Measurements from ENCODE around the gene GRAP2. TPM values are rescaled to one million over a fixed set of nuclear protein-coding genes. Genes with fewer than 3 reads are reported as not detected.

GRAP2 gene
- total RNA-seq, 4 donors from 2014 or later: 3.8 to 10.5 (median 4.3) TPM

- no peaks in the 10 kb centered on the region for H3K27me3 ChIP-seq
- no peak for DNase-seq (ENCODE audit: low spot score in 2 of 2)
- H3K4me3 ChIP-seq: no peak overlapping the region
- no peaks in the 10 kb centered on the region for H3K9me3 ChIP-seq
- H3K4me1 ChIP-seq: no peaks in the 10 kb centered on the region
- H3K36me3 ChIP-seq: no peaks in the 10 kb centered on the region
- H3K27ac ChIP-seq: no peak overlapping the region
- 89 to 93% methylated on average over 5 of the region's 5 CpGs for WGBS, 2 donors
- TF ChIP-seq, protein P1, sequence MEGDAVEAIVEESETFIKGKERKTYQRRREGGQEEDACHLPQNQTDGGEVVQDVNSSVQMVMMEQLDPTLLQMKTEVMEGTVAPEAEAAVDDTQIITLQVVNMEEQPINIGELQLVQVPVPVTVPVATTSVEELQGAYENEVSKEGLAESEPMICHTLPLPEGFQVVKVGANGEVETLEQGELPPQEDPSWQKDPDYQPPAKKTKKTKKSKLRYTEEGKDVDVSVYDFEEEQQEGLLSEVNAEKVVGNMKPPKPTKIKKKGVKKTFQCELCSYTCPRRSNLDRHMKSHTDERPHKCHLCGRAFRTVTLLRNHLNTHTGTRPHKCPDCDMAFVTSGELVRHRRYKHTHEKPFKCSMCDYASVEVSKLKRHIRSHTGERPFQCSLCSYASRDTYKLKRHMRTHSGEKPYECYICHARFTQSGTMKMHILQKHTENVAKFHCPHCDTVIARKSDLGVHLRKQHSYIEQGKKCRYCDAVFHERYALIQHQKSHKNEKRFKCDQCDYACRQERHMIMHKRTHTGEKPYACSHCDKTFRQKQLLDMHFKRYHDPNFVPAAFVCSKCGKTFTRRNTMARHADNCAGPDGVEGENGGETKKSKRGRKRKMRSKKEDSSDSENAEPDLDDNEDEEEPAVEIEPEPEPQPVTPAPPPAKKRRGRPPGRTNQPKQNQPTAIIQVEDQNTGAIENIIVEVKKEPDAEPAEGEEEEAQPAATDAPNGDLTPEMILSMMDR (IDR thresholded peaks at IDR 0.05): no peak
- no peak for TF ChIP-seq POLR2A (IDR thresholded peaks at IDR 0.05)
- TF ChIP-seq EP300 (IDR thresholded peaks at IDR 0.05): no peak
Measured at GRCh38 chr22:39979458-39979857, 78.6 kb downstream of the GRAP2 start.

- H3K4me1 ChIP-seq: no peaks in the 10 kb centered on the region
- no peak for TF ChIP-seq POLR2A (IDR thresholded peaks at IDR 0.05)
- TF ChIP-seq, protein P1 (IDR thresholded peaks at IDR 0.05): no peak
- TF ChIP-seq EP300 (IDR thresholded peaks at IDR 0.05): no peak
- H3K27me3 ChIP-seq: no peaks in the 10 kb centered on the region
- 70 to 75% methylated on average over 6 of the region's 6 CpGs for WGBS, 2 donors
- DNase-seq (ENCODE audit: low spot score in 2 of 2): no peak
- no peak overlapping the region for H3K27ac ChIP-seq
- H3K4me3 ChIP-seq: no peak overlapping the region
- H3K36me3 ChIP-seq: no peaks in the 10 kb centered on the region
- no peaks in the 10 kb centered on the region for H3K9me3 ChIP-seq
Measured at GRCh38 chr22:39980596-39980995, 79.7 kb downstream of the GRAP2 start.

DNA sequence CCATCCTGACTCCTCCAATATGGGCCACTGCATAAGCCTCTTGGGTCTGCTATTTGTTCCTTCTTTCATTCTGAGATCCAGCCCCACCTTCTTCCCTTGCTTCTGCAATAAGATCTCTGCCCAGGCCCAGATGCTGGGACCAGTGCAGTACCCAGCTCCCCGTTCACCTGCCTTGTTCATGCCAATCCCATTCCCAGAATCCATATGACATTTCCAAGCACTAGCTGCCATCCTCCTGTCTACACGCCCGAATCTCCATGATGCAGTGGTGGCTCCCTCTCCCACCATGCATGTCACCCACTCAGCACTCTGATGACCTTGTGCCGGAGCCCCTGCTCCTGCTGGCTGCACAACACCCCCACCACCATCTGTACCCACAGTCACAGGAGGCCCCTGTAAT lies 82.5 kb downstream of the GRAP2 start:
- no peak overlapping the region for H3K27ac ChIP-seq
- no peaks in the 10 kb centered on the region for H3K9me3 ChIP-seq
- no peak for DNase-seq (ENCODE audit: low spot score in 2 of 2)
- H3K4me3 ChIP-seq: no peak overlapping the region
- no peaks in the 10 kb centered on the region for H3K36me3 ChIP-seq
- WGBS, 2 donors: 75 to 95% methylated on average over 4 of the region's 4 CpGs
- H3K4me1 ChIP-seq: no peaks in the 10 kb centered on the region
- no peak for TF ChIP-seq EP300 (IDR thresholded peaks at IDR 0.05)
- no peaks in the 10 kb centered on the region for H3K27me3 ChIP-seq

- Histone ChIP-seq H3K27ac (no peak overlapping the region), H3K27me3 (no peaks in the 10 kb centered on the region), H3K9me3 (no peaks in the 10 kb centered on the region), H3K4me1 (no peaks in the 10 kb centered on the region), H3K4me3 (no peak overlapping the region), H3K36me3 (no peaks in the 10 kb centered on the region)
- 51 to 60% methylated on average over 2 of the region's 2 CpGs for WGBS, 2 donors
- TF ChIP-seq, protein P1 (IDR thresholded peaks at IDR 0.05): no peak
- TF ChIP-seq EP300 (IDR thresholded peaks at IDR 0.05) (no peak), POLR2A (IDR thresholded peaks at IDR 0.05) (no peak)
- DNase-seq (ENCODE audit: low spot score in 2 of 2): no peak
Measured at GRCh38 chr22:39984006-39984405, 83.1 kb downstream of the GRAP2 start.

GRCh38 chr22:39984746-39985145 lies 83.9 kb downstream of the GRAP2 start:
- H3K4me1 ChIP-seq: no peaks in the 10 kb centered on the region
- DNase-seq (ENCODE audit: low spot score in 2 of 2): no peak
- no peaks in the 10 kb centered on the region for H3K27me3 ChIP-seq
- 90 to 93% methylated on average over 2 of the region's 2 CpGs for WGBS, 2 donors
- H3K4me3 ChIP-seq: no peak overlapping the region
- no peaks in the 10 kb centered on the region for H3K36me3 ChIP-seq
- H3K9me3 ChIP-seq: no peaks in the 10 kb centered on the region
- H3K27ac ChIP-seq: no peak overlapping the region
- TF ChIP-seq EP300 (IDR thresholded peaks at IDR 0.05) (no peak), POLR2A (IDR thresholded peaks at IDR 0.05) (no peak)
- TF ChIP-seq, protein P1 (IDR thresholded peaks at IDR 0.05): no peak
